GM19043 (cell line): ENCODE results near the gene EPHX1.
"Not testable (repeated sequence)": the region's sequence is repeated elsewhere in the genome, so short reads cannot be mapped to it uniquely, and the experiment has no call there.

Experiments used
- ATAC-seq: cut with Tn5 transposase; IDR thresholded peaks from one replicate; pipeline ENCODE4 v1.9.1; 2021; ENCODE audit warnings: low read depth; ENCODE audit not compliant: unreplicated experiment

Gene EPHX1

DNA sequence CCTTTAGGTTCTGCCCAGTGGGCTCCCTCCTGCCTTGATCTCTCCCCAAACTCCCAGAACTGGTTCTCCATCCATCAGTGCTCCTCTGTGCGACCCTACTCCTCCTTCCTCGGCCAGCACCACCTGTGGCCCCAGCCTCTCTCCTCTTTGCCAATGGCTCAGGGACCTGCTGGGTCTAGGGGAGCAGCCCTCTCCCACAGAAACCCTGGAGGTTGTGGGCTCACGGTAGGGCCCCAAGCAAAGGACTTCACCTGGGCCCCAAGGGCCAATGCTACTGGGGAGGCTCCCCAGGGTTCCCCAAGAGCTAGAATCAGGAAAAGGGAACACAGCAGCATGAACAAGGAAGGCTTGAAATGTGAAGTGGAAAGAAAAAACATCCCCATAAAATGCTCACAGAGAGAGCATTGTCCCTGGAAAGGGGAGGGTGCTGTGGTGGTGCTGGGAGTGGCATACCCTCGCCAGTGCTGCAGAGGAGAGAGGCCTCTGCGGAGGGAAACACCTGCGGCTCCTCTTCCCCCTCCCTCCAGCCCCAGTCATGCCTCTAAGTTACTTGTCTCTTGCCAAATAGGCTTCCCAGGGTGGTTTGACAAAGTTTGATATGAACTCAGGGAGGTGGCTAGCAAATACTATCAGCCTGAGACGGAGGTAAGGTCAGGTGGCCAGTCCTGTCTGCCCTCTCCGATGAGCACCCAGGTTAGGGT is 69.7 kb downstream of the EPHX1 start:
- no peak for ATAC-seq

DNA sequence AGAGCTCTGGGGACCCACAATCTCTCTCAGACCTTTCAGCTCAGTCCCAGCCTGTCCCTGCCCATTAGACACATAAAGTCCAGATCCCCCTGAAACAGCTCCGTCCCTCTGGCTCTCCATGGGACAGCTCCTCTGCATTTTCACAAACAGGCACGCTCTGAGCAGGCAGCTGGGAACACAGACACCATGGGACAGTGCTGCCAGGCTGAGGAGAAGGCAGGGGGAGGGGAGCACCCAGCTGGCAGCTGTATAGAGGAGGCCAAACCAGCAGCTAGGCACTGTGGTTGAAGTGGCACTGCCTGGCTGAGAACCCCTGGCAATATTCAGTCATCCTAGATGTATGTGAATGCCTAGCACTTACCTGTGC is 70.3 kb downstream of the EPHX1 start:
- ATAC-seq, result no peak

DNA sequence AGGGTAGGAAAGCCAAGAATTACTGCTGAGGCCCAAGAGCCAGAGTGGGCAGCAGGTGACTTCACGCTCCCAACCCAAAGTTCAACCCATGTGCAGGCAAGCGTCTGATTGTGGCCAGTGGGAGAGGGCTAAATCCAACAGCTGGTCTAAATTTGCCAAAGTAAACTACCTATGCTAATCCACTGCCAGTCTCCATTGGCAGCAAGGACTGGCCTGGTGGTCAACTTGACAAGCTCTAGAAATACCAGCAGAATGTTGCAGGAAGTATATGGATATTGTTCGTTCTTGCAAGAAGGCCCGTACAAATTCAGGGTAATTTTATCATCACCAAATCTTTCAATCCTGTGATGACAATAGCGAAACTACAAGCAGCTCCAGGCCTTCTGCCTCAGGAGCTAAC is 70.7 kb downstream of the EPHX1 start:
- ATAC-seq, result no peak

DNA sequence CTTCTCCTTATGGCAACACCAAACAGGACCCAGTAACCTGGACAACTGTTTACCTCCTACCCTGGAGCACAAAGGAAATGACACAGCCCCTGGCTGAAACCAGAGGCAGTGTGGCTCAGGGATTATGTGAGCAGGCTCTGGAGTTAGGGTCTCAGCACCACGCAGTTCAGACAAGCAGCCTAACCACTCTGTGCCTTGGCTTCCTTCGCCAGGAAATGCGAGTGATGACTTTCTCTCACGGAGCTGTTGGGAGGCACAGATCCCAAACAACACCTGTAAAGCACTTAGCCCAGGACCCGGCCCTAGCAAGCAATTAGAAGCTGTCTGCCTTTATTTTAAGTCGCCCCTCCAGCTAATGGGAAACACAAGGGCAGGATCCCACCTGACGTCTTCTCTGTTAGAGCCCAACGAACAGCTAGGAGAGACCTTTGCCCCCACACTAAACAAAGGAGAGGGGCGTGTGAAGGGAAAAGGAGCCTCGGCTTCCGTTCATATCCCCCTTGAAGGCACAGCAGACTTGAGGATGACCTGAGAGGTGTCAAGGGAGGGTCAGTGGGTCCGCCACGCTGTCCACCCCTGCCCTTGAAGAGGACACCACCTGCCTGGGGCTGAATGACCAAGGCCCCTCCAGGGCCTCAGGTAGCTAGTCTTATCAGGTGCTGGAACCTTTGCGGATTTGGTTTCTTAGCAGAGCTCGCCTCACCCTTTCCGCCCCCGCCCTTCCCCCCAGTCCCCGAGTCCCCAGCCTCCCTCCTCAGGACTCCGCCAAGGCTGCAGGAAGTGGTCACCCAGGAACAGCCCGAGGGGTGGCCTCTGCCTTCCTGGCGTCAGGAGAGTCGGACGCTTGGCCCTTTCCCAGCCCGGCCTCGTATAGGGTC is 71.4 kb downstream of the EPHX1 start:
- no peak for ATAC-seq

DNA sequence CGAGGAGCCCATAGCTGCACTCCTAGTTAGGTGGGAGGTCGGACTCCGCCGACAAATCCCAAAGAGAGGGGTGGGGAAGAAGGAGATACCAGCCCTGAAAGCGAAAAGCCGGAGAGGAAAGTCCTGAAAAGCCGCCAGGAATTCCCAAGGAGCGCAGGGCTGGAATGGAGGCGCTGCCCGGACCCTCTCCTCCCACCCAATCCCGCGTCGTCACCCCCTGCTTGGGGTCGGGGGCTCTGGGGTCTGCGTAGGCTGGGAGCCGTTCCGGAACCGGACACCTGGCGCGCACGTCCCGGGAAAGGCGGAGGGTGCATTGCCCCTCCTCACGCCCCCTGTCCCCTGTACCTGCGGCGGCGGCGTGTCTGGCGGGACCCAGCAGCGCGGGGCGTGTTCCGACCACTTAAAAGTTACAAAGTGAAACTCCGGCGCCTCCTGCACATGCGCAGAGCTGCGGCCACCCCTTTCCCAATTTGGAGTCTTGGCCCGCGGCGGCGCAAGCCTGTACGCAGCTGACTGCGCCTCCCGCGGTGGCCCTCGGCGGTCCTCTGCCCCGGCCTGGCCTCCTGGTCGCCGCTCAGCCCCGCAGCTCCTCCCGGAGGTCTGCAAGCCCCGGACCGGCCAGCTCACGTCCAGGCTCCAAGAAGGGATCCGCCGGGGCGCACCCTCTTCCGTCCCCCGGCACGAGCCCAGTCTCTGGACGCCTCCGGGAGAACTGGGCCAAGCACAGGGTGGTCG is 72.2 kb downstream of the EPHX1 start, which contains the start of gene TMEM63A:
Gene TMEM63A, minus strand, starts transcription at position 422 of the 735 bp plus-strand sequence. CDS start 4,800 bp downstream, outside the sequence.
- ATAC-seq, result peak; percentile 62

DNA sequence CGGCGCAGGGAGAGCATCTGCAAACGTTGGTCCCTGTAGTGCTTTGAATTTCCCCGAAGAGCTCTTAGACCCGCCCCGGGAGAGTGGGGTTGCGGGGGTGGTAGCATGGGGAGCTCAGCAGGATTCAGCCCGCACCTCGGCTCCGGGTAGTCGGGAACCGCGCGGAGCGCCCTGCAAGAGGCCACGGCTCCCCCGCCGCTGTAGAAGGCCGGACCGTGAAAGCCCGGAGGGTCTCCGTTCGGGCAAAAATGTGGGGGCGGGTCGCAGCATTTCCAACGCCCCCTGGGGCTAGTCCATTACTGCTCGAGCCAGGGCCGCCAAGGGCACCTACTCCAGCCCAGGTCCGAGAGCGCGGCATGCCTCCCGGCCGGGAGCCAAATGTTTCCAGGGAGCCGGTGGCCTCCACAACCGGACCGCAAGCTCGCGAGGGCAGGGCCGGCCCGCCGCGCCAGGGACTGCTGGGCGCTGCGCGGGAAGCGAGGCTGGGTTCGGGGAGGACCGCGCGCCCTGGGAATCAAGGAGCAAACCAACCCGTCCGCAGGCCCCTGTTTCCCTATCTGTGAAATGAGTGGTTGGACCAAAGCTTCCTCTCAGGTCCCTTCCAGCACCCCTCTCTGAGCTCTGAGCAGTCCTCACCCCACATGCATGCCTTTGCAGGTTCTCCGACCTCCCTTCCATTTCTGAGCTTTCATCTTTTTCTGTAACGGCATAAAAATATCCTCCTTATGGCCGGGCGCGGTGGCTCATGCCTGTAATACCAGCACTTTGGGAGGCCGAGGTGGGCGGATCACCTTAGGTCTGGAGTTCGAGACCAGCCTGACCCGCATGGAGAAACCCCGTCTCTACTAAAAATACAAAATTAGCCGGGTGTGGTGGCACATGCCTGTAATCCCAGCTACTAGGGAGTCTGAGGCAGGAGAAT is 73.0 kb downstream of the EPHX1 start:
- ATAC-seq, result peak; percentile 23

DNA sequence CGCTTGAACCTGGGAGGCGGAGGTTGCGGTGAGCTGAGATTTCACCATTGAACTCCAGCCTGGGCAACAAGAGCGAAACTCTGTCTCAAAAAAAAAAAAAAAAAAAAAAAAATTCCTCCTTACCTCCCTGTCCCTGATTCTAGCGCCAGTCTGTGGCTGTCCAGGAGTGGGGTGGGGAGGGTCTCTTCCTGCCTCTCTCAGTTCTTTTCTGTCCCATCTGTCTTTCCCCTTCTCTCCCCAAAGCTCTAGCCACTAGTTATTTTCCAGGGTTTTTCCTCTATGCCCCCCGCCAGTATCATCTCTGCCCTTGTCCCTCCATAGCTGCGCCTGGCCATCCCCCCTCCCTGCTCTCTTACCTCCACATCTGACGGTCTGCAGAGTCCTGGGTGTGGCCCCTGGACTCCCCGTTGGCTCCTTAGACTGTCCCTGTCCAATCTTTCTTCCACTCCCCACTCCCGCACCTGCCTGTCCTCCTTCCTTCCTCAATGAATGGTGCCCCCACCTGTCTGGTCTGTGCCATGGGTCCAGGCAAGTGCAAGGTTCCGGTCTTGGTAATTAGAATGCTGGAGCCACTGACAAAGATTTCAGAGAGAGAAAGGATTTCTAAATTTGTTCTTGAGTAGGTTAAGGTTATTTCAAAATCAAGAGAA is 73.8 kb downstream of the EPHX1 start:
- no peak for ATAC-seq

DNA sequence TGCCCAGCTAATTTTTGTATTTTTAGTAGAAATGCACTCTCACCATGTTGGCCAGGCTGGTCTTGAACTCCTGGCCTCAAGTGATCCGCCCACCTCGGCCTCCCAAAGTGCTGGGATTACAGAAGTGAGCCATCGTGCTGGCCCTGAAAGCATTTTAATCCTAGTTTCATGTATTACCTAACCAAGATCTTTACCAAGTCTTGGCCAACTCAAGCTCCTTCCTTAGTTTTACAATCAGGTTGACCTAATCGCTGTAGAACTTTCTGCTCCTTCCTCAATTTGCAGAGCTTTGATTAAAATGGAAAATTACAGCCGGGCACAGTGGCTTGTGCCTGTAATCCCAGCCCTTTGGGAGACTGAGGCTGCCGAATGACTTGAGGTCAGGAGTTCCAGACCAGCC is 75.4 kb downstream of the EPHX1 start:
- no peak for ATAC-seq

DNA sequence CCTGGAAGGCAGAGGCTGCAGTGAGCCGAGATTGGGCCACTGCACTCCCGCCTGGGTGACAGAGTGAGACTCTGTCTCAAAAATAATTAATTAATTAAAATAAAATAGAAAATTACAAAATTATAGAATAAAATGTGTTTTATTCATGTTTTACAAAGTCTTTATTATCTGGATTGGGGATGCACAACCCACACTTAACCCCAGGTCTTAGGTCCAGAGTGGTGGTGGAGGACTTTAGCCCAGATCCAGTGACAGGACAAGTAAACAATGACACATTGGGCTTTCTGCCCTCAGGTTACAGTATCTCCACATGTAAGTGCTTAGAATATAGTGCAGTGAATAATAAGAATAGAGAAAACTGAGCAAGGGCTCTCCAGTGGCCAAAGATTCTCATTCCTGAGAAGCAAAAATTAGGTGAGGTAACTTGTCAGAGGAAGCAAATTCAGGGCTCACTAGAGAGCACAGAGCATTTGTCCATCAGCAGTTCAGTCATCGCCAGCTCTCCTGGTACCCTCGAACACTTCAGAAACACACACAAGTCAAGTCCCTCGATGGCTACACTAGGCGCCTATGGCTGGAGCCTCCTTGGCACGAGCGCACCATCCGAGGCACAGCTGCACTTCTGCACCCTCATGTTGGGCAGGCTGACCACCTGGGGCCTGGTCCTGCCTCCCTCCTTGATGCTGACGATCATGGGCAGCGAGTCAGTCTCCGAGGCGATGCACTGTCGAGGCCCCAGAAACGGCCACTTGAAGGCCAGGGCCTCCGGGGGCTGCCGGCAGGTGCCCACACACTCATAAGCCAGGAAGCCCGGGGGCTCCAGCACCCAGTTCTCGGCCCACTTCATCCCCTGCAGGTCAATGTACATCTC is 76.5 kb downstream of the EPHX1 start:
- no peak for ATAC-seq

DNA sequence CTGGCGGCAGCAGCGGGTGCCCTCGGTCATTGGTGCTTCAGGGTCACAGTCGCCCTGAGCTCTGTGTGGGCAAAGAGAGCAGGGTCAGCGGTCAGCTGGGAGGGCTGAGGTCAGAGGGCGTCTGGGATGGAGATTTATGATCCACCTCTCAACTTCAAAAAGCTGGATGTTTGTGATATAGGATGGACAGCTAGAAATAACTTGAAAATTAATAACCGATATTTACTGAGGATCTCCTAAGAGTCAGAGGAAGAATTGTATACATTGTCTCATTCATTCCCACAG is 77.0 kb downstream of the EPHX1 start:
- ATAC-seq, result no peak

DNA sequence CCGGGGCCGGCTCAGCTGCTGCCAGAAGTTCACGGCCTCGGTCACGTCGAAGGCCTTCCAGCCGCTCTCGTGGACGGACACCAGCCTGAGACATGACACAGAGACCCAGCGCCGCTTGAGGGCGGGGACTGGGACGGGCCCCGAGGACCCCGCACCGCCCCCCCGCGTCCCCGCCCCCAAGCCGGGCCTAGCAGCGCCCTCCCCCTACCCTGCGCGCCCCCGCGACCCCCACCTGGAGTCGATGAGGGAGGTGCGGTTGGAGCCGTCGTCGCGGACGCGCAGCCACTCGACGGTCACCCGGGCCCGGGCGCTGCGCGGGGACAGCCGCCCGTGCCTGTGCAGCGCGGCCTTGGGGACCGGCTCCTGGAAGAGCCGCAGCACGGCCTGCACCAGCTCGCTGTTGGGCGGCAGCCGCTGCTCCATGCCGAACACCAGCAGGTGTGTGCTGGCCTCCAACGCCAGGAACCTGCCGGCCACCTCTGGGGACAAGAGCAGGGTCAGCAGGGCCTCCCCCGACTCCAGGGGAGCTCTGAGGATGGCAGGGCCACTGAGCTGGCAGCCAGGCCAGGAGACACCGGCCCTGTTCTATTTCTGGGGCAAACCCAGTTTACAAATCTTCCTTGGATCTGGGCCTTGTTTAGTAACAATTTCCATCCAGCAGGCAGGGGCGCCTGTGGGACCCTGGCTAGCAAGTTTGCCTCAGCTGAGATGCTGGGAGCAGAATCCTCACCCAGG is 77.8 kb downstream of the EPHX1 start:
- not testable (repeated sequence) for ATAC-seq

DNA sequence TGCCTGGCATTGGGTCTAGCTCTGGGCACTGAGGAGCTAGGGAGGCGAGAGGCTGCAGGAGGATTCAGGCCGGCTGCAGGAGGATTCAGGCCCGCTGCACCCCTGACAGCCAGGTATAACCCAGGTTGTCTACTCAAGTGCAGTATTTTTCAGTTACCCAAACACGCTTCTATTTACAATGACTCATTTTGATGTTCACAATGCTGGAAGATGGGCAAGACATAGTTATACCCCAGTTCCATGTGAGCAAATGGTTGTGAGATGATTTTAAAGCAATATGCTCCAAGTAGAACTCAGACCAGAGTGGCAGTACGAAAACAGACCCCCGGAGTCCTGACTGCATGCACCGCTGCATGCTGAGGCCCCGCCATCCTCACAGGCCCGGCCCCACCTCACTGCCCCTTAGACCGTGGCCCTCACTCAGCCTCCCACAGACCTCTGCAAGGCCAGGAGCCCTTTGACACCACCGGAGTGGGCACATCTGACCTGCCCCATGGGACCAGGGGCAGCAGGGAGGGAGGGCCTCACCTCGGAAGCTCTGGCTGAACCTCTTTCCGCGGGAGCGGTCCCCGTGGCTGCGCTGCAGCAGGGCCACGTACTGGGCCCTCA is 78.5 kb downstream of the EPHX1 start:
- ATAC-seq, result no peak

DNA sequence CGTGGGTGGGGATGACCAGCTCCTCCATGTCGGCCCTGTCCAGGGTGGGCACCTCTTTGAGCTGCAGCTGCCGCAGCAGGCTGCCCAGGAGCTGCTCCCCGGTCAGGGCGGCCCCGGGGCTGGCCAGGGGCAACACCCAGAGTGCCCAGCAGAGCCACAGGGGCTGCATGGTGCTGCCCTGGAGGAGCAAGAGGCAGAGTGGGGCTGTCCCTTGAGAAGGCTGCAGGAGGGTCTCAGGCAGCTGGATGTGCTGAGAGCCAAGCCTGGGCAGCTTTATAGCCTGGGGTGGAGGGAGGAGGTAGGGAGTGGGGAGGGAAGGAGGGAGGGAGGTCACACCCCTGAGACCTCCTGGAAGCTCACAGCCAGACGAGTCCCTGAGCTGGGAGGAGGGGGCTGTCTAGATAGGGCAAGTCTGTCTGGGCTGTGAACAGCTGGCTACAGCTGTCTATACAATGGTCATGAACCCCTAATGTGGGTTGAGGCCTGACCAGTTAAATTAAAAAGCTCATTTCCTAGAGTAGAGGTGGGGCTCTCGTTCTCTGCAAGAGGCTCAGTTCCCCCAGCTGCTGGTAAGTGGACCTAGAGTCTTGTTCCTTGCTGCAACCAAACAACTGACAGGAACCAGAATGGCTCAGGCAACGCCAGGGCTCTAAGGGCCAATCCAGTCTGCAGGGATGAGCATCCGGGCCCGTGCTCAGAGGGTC is 79.1 kb downstream of the EPHX1 start, which contains the start of gene LEFTY1:
Gene LEFTY1, minus strand, starts transcription at position 249 of the 704 bp plus-strand sequence. Its CDS starts 80 bp downstream, at position 169.
- ATAC-seq, result no peak

DNA sequence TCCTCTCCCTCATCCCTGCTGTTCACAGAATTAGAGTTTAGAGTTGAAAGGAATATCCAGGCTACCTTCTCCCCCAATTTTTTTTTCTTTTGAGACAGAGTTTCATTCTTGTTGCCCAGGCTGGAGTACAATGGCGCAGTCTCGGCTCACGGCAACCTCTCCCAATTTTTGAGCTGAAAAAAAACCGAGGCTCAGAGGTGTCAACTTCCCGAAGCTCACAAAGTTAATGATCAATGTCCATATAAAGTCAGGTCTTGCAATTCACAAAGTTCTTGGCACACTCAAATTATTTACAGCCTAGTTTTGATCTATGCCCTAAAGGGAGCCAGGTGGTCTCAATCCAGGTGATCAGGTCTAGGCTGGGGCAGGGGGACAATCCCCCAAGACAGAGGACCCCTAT is 79.8 kb downstream of the EPHX1 start:
- ATAC-seq, result no peak

DNA sequence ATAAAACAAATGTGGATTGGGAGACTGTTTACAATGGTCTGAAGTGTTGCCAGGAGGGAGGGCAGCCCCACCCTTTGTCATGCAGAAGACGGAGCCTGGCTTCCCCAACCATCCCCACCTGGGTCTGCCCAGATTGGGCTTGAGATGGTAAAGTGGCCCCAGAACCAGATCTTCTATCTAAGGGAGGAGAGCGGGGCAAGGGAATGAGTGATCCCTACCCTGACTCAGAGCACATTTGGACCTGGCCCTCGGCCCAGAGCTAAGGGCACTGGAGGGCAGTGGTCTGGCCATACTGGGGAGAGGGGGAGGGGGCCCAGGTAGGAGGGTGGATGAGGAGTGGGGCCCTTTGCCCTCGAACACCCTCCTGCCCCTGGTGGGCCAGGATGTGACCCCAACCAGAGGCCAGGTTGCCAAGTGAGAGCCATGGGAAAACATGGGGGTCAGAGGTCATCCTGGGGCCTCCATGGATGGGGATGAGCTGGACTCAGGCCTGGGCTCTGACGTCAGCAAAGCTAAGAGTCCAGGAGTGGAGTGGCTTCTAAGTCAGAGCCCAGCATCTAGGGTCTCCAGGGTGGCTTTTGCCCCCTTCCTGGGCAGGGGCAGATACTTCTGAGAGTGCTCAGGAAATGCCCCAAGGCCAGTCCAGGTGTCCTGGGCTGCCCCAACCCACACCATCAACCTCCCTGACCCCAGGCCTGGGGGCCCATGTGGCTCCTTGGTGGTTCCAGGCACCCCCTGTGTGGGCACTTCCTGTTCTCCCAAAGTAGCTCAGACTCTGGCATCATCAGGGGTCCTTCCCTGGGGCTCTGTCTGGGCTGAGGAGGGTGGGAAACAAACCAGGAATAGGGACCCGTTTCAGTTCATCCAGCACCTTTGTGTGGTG is 80.7 kb downstream of the EPHX1 start:
- no peak for ATAC-seq
